HepG2 (cell line): Measurements from ENCODE around the gene PAEP. TPM values are rescaled to one million over a fixed set of nuclear protein-coding genes. Genes with fewer than 3 reads are reported as not detected.

Experiments
- ATAC-seq: fragments of 200-7000 bp; cut with Tn5 transposase; 3 replicates; pipeline ENCODE4 v1.9.1; 2020; ENCODE audit warnings: mild to moderate bottlenecking, moderate library complexity
- BruUV-seq: library from RNA; stranded (reverse); fragments of 400-500 nt; replicated peaks from 2 replicates; lab custom pipeline; 2021; lab: Mats Ljungman, UMichigan
- CTCF ChIA-PET: fragments of 300-600 bp; formaldehyde crosslinking; extraction: SDS; loops from one replicate; lab custom pipeline; 2021; ENCODE audit warnings: low total read pairs, inconsistent platforms, low intra/inter-chr PET ratio; lab: Yijun Ruan, JAX
- POLR2A ChIA-PET: fragments of 350-600 bp; sonication (Branson Sonifier 250); formaldehyde crosslinking; loops from one replicate; lab custom pipeline; 2020; ENCODE audit warnings: antibody characterized with exemption, inconsistent platforms; lab: Yijun Ruan, JAX
- DNase-seq: peaks from one replicate; pipeline ENCODE4 v3.0.0-alpha.2; 2015; ENCODE audit warnings: low spot score
- FAIRE-seq: peaks from 3 replicates; lab custom pipeline; 2011; peaks lifted over from hg19 to GRCh38; lab: Jason Lieb, UNC
- H2AFZ ChIP-seq: one replicate; pipeline ENCODE4 v1.6.1; 2011; ENCODE audit warnings: low read length, inconsistent platforms
- H3K27ac ChIP-seq: fragments of 300-600 bp; 3 replicates; pipeline ENCODE4 v1.8.0; 2011; ENCODE audit warnings: mixed run types, mild to moderate bottlenecking, mixed read lengths, low read length, inconsistent platforms; ENCODE audit not compliant: insufficient read depth; ENCODE audit errors: extremely low read length
- H3K27me3 ChIP-seq, 2 experiments: fragments of 200-600 bp in 1 of 2; 2 replicates in 1 of 2; 3 replicates in 1 of 2; pipeline versions ENCODE4 v1.6.0 to v1.8.0; 2011; ENCODE audit warnings: low read length in 2 of 2, mild to moderate bottlenecking in 2 of 2, moderate library complexity in 2 of 2, inconsistent platforms in 1 of 2; ENCODE audit not compliant: insufficient read depth in 2 of 2, control insufficient read depth in 1 of 2
- H3K36me3 ChIP-seq, 2 experiments: fragments of 200-600 bp in 1 of 2; replicated peaks in 1 of 2; 2 replicates in 1 of 2; 3 replicates in 1 of 2; pipeline versions ENCODE4 v1.5.1 to v1.8.0; 2011; ENCODE audit warnings: low read length in 2 of 2, inconsistent platforms in 1 of 2; ENCODE audit not compliant: insufficient read depth in 2 of 2, control insufficient read depth in 1 of 2
- H3K4me1 ChIP-seq: 2 replicates; pipeline ENCODE4 v1.5.1; 2012; ENCODE audit warnings: low read length, inconsistent platforms; ENCODE audit not compliant: insufficient read depth
- H3K4me2 ChIP-seq: 2 replicates; pipeline ENCODE4 v1.6.0; 2011; ENCODE audit warnings: low read depth, low read length, inconsistent platforms
- H3K4me3 ChIP-seq, 3 experiments: fragments of 200-600 bp in 1 of 3; sonication (generic), shearing (Covaris generic) in 1 of 3; replicated peaks in 1 of 3; 2 replicates each; pipeline ENCODE4 v1.5.1; 2011 to 2016; ENCODE audit warnings: low read length in 3 of 3, inconsistent platforms in 2 of 3, low read depth in 2 of 3, mild to moderate bottlenecking in 2 of 3, control low read depth in 1 of 3, mixed read lengths in 1 of 3; ENCODE audit not compliant: insufficient read depth in 1 of 3
- H3K79me2 ChIP-seq: one replicate; pipeline ENCODE4 v1.6.1; 2011; ENCODE audit warnings: low read length, inconsistent platforms; ENCODE audit not compliant: insufficient read depth
- H3K9ac ChIP-seq: 2 replicates; pipeline ENCODE4 v1.6.0; 2011; ENCODE audit warnings: mild to moderate bottlenecking, low read depth, low read length, inconsistent platforms; ENCODE audit not compliant: insufficient read depth
- H3K9me3 ChIP-seq: 2 replicates; pipeline ENCODE4 v1.5.1; 2012; ENCODE audit warnings: mild to moderate bottlenecking, low read length
- H4K20me1 ChIP-seq: 2 replicates; pipeline ENCODE4 v1.6.0; 2011; ENCODE audit warnings: inconsistent platforms, mild to moderate bottlenecking, low read length, moderate library complexity; ENCODE audit not compliant: insufficient read depth
- CCDC6 ChIP-seq: sonication (generic); formaldehyde crosslinking; IDR thresholded peaks from 2 replicates; pipeline ENCODE4 v1.8.1; 2022; ENCODE audit warnings: mild to moderate bottlenecking, missing genetic modification reagents, moderate library complexity
- RBFOX2 ChIP-seq: fragments of 200-400 bp; formaldehyde crosslinking; IDR thresholded peaks from 2 replicates; pipeline ENCODE4 v1.6.1; 2017; ENCODE audit warnings: low read depth, mild to moderate bottlenecking, low read length
- ZFP36 ChIP-seq: fragments of 150-350 bp; IDR thresholded peaks from 2 replicates; pipeline ENCODE4 v1.6.1; 2018; ENCODE audit warnings: borderline replicate concordance, low read length, low read depth; ENCODE audit not compliant: partially characterized antibody
- ZNF740 ChIP-seq: sonication (generic); formaldehyde crosslinking; IDR thresholded peaks from 2 replicates; pipeline ENCODE4 v1.4.0; 2020; ENCODE audit warnings: missing genetic modification reagents
- WGBS: methylation state at CpG from one replicate; pipeline ENCODE4 v1.1.6; 2017; ENCODE audit warnings: low lambda C conversion rate; 5-methylcytosine and 5-hydroxymethylcytosine counted together
- in situ Hi-C: cut with HindIII; loops from 2 replicates; pipeline ENCODE4 v1.10.0; 2017; ENCODE audit warnings: low pct_unique_long_range_greater_than_20kb; ENCODE audit not compliant: extremely low pct_ligation_motif_present
- intact Hi-C: fragments of 100-400 bp; cut with micrococcal nuclease; formaldehyde crosslinking; loops from one replicate; pipeline ENCODE4 v1.10.0; 2022; ENCODE audit not compliant: unreplicated experiment
- polyA plus RNA-seq, 8 experiments: library from polyadenylated mRNA; depleted of rRNA in 3 of 8; stranded (reverse) in 7 of 8; unstranded in 1 of 8; fragments of >200 nt; fragmentation: Illumina TruSeq in 4 of 8; extraction: Trizol in 4 of 8; gene quantifications; 2 replicates each; pipeline versions ENCODE4 v1.2.1 to v1.2.3, GENCODE V29; 2011 to 2016; ENCODE audit warnings: low read depth in 4 of 8, missing spikeins in 1 of 8, mixed read lengths in 1 of 8; ENCODE audit not compliant: insufficient read depth in 1 of 8
- total RNA-seq, 5 experiments: library from RNA; depleted of rRNA; stranded (reverse); fragments of >200 nt; fragmentation: Illumina TruSeq; extraction: Trizol; gene quantifications; 2 replicates each; pipeline ENCODE4 v1.2.3, GENCODE V29; 2016; ENCODE audit warnings: low read depth in 1 of 5
- TF ChIP-seq, protein P1 (sequence below), 2 experiments: sonication (generic) in 1 of 2; formaldehyde crosslinking in 1 of 2; IDR thresholded peaks; 2 replicates each; pipeline versions ENCODE4 v1.4.0 to v1.6.1; 2018 to 2020; ENCODE audit warnings: missing genetic modification reagents in 2 of 2, borderline replicate concordance in 1 of 2, low read depth in 1 of 2, mild to moderate bottlenecking in 1 of 2, missing biosample characterization in 1 of 2
- TF ChIP-seq, protein P2 (sequence below): sonication (generic); formaldehyde crosslinking; IDR thresholded peaks from 2 replicates; pipeline ENCODE4 v1.4.0; 2020; ENCODE audit warnings: mild to moderate bottlenecking, missing genetic modification reagents, borderline replicate concordance

Gene PAEP
- total and polyA plus RNA-seq, 2 of the 13 experiments (the other 11 are each of a cell fraction or from before 2014, with no cell fraction given), result 0.75 to 10.8 TPM

GRCh38 chr9:135611142-135611874 is 49.8 kb downstream of the PAEP start:
- FAIRE-seq (no peak), DNase-seq (no peak), ATAC-seq (no peak)
- Histone ChIP-seq H3K9ac (no peak overlapping the region), H3K79me2 (no peaks in the 10 kb centered on the region), H3K27ac (no peak overlapping the region), H3K4me3 (no peak overlapping the region), H4K20me1 (no peaks in the 10 kb centered on the region), H3K4me2 (no peak overlapping the region), H3K4me1 (no peaks in the 10 kb centered on the region), H3K27me3 (peaks cover 29 to 61% of the 10 kb centered on the region in 2 experiments; a peak in 4 of 5 replicates), H3K9me3 (no peaks in the 10 kb centered on the region), H2AFZ (no peak overlapping the region), H3K36me3 (no peaks in the 10 kb centered on the region)
- TF ChIP-seq, protein P1, sequence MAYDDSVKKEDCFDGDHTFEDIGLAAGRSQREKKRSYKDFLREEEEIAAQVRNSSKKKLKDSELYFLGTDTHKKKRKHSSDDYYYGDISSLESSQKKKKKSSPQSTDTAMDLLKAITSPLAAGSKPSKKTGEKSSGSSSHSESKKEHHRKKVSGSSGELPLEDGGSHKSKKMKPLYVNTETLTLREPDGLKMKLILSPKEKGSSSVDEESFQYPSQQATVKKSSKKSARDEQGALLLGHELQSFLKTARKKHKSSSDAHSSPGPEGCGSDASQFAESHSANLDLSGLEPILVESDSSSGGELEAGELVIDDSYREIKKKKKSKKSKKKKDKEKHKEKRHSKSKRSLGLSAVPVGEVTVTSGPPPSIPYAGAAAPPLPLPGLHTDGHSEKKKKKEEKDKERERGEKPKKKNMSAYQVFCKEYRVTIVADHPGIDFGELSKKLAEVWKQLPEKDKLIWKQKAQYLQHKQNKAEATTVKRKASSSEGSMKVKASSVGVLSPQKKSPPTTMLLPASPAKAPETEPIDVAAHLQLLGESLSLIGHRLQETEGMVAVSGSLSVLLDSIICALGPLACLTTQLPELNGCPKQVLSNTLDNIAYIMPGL (CRISPR knock-in tag; IDR thresholded peaks at IDR 0.05; ENCODE audit: borderline replicate concordance in 1 of 2, low read depth in 1 of 2), result no peak
- TF ChIP-seq ZNF740 (CRISPR knock-in tag) (no peak), ZFP36 (no peak), CCDC6 (CRISPR knock-in tag) (no peak), RBFOX2 (no peak)
- TF ChIP-seq, protein P2, sequence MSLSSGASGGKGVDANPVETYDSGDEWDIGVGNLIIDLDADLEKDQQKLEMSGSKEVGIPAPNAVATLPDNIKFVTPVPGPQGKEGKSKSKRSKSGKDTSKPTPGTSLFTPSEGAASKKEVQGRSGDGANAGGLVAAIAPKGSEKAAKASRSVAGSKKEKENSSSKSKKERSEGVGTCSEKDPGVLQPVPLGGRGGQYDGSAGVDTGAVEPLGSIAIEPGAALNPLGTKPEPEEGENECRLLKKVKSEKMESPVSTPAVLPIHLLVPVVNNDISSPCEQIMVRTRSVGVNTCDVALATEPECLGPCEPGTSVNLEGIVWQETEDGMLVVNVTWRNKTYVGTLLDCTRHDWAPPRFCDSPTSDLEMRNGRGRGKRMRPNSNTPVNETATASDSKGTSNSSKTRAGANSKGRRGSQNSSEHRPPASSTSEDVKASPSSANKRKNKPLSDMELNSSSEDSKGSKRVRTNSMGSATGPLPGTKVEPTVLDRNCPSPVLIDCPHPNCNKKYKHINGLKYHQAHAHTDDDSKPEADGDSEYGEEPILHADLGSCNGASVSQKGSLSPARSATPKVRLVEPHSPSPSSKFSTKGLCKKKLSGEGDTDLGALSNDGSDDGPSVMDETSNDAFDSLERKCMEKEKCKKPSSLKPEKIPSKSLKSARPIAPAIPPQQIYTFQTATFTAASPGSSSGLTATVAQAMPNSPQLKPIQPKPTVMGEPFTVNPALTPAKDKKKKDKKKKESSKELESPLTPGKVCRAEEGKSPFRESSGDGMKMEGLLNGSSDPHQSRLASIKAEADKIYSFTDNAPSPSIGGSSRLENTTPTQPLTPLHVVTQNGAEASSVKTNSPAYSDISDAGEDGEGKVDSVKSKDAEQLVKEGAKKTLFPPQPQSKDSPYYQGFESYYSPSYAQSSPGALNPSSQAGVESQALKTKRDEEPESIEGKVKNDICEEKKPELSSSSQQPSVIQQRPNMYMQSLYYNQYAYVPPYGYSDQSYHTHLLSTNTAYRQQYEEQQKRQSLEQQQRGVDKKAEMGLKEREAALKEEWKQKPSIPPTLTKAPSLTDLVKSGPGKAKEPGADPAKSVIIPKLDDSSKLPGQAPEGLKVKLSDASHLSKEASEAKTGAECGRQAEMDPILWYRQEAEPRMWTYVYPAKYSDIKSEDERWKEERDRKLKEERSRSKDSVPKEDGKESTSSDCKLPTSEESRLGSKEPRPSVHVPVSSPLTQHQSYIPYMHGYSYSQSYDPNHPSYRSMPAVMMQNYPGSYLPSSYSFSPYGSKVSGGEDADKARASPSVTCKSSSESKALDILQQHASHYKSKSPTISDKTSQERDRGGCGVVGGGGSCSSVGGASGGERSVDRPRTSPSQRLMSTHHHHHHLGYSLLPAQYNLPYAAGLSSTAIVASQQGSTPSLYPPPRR (CRISPR knock-in tag), result no peak
- ChIA-PET POLR2A (no interaction called here), CTCF (no interaction called here)
- no TSS peak for BruUV-seq
- 28% methylated on average over 2 of the region's 7 CpGs for WGBS
- in situ Hi-C loops (no loop called here), intact Hi-C loops (no loop called here)
